ENCODE data around the gene RNF19B.

RNF19B gene

DNA sequence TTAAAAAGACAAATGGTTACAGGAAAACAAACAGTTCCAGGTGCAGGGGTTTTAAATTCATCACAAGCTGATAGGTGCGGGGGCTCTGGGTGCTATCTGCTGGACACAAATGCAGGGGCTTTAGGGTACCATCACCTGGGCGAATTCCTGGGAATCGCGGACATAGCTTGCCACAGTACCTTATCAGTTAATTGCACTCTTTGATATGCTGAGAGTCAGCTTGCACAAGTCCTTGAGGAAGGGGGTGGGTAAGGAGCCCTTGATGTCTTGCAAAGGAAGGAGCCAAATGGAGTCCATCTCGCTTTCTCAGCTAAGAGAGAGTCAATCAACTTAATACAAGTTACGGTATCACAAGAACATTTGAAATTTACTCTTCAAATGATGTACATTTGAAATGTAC is 38.0 kb downstream of the RNF19B start:
- no peaks in the 10 kb centered on the region for H3K9me3 ChIP-seq (ENCODE audit: control insufficient read depth in 1 of 2, low read length in 2 of 2)
- peaks cover 8% of the 10 kb centered on the region for H3K27me3 ChIP-seq (ENCODE audit: low read depth, low read length)
- H3K27ac ChIP-seq (ENCODE audit: low read length), result no peak overlapping the region
- no peaks in the 10 kb centered on the region for H3K36me3 ChIP-seq (ENCODE audit: control insufficient read depth in 1 of 2, insufficient read depth in 2 of 2, low read length in 2 of 2)
- peaks cover 0 to 10% of the 10 kb centered on the region in 2 donors for H3K4me1 ChIP-seq (ENCODE audit: control insufficient read depth in 1 of 2, insufficient read depth in 2 of 2, low read length in 2 of 2)
- no peak overlapping the region for H3K4me3 ChIP-seq (ENCODE audit: low read depth in 1 of 2, low read length in 2 of 2)

DNA sequence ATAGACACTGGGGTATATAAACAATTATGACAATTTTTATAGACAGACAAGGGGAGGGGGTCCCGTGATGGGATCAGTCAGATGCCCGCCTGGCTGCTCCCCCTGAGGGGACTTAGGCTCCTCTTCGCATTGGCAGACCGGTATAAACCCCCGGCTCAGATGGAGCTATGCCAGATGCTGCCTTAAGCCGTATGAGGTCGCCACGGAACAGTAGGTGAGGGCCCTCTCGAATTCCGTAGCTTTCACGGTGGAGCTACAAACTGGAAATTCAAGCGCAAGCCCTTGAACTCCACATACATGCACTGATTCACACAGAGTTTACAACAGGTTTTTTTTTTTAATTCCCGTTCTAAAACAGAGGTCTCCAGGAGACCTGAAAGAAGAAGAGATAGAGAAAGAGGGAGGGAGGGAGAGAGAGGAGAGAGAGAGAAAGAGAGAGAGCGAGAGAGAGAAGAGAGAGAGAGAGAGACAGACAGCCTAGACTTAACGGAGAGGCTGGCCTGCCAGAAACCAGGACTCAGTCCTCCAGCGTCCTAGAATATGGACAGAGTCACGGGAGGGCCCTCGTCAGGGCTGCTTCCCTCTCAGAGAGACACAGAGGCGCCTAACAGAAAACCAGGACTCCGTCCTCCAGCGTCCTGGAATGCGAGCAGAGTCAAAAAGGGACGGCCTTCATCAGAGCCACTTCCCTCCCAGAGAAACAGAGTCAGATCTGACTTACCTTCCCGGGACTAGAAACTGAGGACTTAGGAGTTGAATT is 39.0 kb downstream of the RNF19B start:
- Histone ChIP-seq H3K4me3 (ENCODE audit: low read depth in 1 of 2, low read length in 2 of 2) (peak overlapping the region in 1 of 2 donors; percentile 21), H3K4me1 (ENCODE audit: control insufficient read depth in 1 of 2, insufficient read depth in 2 of 2, low read length in 2 of 2) (peaks cover 0 to 10% of the 10 kb centered on the region in 2 donors), H3K27me3 (ENCODE audit: low read depth, low read length) (peaks cover 8% of the 10 kb centered on the region), H3K9me3 (ENCODE audit: control insufficient read depth in 1 of 2, low read length in 2 of 2) (no peaks in the 10 kb centered on the region), H3K36me3 (ENCODE audit: control insufficient read depth in 1 of 2, insufficient read depth in 2 of 2, low read length in 2 of 2) (no peaks in the 10 kb centered on the region), H3K27ac (ENCODE audit: low read length) (no peak overlapping the region)

DNA sequence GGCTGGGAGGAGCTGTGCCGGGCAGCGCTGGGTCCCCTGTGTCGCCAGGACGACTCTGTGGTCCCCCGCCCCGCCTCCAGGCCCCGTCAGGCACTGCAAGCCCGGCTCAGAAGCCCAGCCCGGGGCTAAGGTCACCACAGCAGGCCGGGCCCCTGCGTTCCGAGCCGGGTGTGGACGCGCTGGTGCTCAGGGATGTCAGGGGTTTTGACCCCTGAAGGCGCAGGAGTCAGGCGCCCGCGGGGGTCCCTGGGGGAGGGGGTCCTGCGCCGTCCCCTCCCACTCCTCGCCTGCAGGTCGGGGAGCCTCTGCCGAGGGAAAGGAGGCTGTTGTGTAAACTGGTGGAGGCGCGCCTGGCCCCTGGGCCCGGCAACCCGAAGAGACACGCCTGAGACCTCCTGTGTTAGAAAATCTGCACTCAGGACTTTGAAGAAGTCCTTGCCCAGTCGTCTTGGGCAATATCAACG is 39.7 kb downstream of the RNF19B start:
- H3K27ac ChIP-seq (ENCODE audit: low read length), result no peak overlapping the region
- H3K4me3 ChIP-seq (ENCODE audit: low read depth in 1 of 2, low read length in 2 of 2), result no peak overlapping the region
- peaks cover 8% of the 10 kb centered on the region for H3K27me3 ChIP-seq (ENCODE audit: low read depth, low read length)
- H3K36me3 ChIP-seq (ENCODE audit: control insufficient read depth in 1 of 2, insufficient read depth in 2 of 2, low read length in 2 of 2), result no peaks in the 10 kb centered on the region
- H3K4me1 ChIP-seq (ENCODE audit: control insufficient read depth in 1 of 2, insufficient read depth in 2 of 2, low read length in 2 of 2), result peaks cover 0 to 10% of the 10 kb centered on the region in 2 donors
- H3K9me3 ChIP-seq (ENCODE audit: control insufficient read depth in 1 of 2, low read length in 2 of 2), result no peaks in the 10 kb centered on the region

DNA sequence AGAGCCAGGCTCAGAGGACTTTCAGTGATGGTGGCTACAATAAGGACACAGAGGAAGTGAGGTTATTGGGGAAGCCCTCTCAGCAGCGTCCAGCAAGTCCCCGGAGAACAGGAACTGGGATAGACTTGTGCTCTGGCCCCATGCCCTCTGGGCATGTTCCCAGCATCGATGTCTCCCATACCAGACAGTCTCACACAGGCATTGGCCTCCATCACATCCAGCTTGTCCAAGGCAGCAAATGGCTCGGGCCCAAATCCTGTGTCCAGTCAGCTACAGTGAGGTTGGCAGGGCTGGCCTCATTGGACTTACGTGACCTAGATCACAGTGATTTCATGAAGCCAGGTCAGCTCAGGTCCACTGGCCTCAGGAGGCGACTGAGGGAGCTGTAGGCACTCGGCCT is 43.8 kb downstream of the RNF19B start:
- Histone ChIP-seq H3K4me1 (ENCODE audit: control insufficient read depth in 1 of 2, insufficient read depth in 2 of 2, low read length in 2 of 2) (peaks cover 0 to 10% of the 10 kb centered on the region in 2 donors), H3K27ac (ENCODE audit: low read length) (no peak overlapping the region), H3K36me3 (ENCODE audit: control insufficient read depth in 1 of 2, insufficient read depth in 2 of 2, low read length in 2 of 2) (no peaks in the 10 kb centered on the region), H3K27me3 (ENCODE audit: low read depth, low read length) (peaks cover 8% of the 10 kb centered on the region), H3K4me3 (ENCODE audit: low read depth in 1 of 2, low read length in 2 of 2) (no peak overlapping the region), H3K9me3 (ENCODE audit: control insufficient read depth in 1 of 2, low read length in 2 of 2) (no peaks in the 10 kb centered on the region)

DNA sequence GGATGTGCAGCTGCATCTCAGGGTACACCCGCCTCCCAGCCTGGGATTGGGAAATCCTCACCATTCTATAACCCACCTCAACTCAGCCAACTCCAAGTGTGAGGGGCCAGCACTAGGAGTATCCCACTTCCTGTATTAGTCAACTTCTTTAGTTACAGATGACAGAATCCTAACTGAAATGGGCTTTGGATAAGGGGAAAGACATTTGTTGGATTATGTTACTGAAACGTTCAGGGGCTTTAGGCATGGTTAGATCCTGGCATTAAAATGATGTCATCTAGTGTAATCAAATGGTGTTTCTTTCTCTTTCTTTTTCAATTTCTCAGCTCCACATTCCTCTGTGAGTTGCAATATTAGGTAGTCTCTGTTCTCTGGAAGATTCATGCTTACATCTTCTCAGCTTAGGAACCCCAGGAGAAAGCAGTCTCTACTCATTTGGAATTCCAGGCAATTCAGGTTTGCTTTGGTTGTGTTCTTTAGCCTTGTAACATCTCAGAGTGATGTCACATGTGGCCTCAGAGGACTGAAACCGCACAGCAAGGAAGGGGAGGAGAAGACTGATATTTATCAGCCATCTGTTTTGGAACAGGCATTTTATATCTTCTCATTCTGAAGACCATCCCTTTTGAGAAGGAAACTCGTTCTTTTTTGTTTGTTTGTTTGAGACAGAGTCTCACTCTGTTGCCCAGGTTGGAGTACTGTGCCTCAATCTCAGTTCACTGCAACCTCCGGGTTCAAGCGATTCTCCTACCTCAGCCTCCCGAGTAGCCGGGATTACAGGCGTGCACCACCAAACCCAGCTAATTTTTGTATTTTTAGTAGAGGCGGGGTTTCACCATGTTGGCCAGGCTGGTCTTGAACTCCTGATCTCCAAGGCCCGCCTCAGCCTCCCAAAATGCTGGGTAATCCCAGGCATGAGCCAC is 44.5 kb downstream of the RNF19B start:
- Histone ChIP-seq H3K9me3 (ENCODE audit: control insufficient read depth in 1 of 2, low read length in 2 of 2) (no peaks in the 10 kb centered on the region), H3K27me3 (ENCODE audit: low read depth, low read length) (peaks cover 8% of the 10 kb centered on the region)

DNA sequence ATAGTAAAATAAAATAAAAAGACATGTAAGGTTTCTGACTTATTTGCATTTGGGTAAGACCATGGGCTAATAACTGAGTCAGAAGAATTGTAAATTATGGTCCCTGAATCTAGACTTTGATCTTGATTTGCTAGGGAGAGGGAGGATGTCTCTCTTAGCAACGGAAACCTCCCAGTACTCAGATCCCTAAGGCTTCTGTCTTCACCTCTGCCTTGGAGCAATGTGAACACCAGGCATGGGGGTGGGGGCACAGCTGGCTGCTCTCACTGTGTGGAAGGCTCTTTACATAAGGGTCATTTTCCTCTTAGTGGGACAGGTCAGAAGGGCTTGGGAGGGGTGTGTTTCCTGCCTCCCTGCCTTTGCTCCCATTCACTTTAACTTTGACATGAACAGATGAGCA is 46.4 kb downstream of the RNF19B start:
- Histone ChIP-seq H3K27ac (ENCODE audit: low read length) (no peak overlapping the region), H3K27me3 (ENCODE audit: low read depth, low read length) (no peaks in the 10 kb centered on the region), H3K4me1 (ENCODE audit: control insufficient read depth in 1 of 2, insufficient read depth in 2 of 2, low read length in 2 of 2) (no peaks in the 10 kb centered on the region), H3K36me3 (ENCODE audit: control insufficient read depth in 1 of 2, insufficient read depth in 2 of 2, low read length in 2 of 2) (no peaks in the 10 kb centered on the region), H3K4me3 (ENCODE audit: low read depth in 1 of 2, low read length in 2 of 2) (no peak overlapping the region), H3K9me3 (ENCODE audit: control insufficient read depth in 1 of 2, low read length in 2 of 2) (peaks cover 0 to 3% of the 10 kb centered on the region in 2 donors)

More for the DNA sequence above, 44.5 kb downstream of the RNF19B start:
- no peaks in the 10 kb centered on the region for H3K36me3 ChIP-seq (ENCODE audit: control insufficient read depth in 1 of 2, insufficient read depth in 2 of 2, low read length in 2 of 2)
- peaks cover 0 to 7% of the 10 kb centered on the region in 2 donors for H3K4me1 ChIP-seq (ENCODE audit: control insufficient read depth in 1 of 2, insufficient read depth in 2 of 2, low read length in 2 of 2)
- no peak overlapping the region for H3K4me3 ChIP-seq (ENCODE audit: low read depth in 1 of 2, low read length in 2 of 2)
- no peak overlapping the region for H3K27ac ChIP-seq (ENCODE audit: low read length)

DNA sequence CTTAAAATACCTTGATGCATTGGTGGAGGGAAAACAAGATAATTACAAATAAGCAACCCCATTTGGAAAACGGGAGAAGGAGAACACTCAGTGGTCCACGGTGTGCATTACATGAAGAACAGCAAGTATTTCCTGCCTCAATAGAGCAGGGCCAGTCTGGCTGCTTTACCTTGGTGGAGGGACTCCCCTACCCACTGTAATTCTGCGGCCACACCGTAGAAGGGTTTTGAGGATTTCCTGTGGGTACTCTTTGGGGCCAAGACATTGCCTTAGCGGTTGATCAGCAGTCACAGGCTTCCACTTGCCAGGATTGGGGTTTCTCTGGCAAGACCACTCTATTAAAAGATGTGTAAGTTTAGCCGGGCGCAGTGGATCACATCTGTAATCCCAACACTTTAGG is 47.1 kb downstream of the RNF19B start:
- Histone ChIP-seq H3K9me3 (ENCODE audit: control insufficient read depth in 1 of 2, low read length in 2 of 2) (peaks cover 0 to 3% of the 10 kb centered on the region in 2 donors), H3K27ac (ENCODE audit: low read length) (no peak overlapping the region), H3K27me3 (ENCODE audit: low read depth, low read length) (no peaks in the 10 kb centered on the region), H3K4me1 (ENCODE audit: control insufficient read depth in 1 of 2, insufficient read depth in 2 of 2, low read length in 2 of 2) (no peaks in the 10 kb centered on the region), H3K36me3 (ENCODE audit: control insufficient read depth in 1 of 2, insufficient read depth in 2 of 2, low read length in 2 of 2) (no peaks in the 10 kb centered on the region), H3K4me3 (ENCODE audit: low read depth in 1 of 2, low read length in 2 of 2) (no peak overlapping the region)

DNA sequence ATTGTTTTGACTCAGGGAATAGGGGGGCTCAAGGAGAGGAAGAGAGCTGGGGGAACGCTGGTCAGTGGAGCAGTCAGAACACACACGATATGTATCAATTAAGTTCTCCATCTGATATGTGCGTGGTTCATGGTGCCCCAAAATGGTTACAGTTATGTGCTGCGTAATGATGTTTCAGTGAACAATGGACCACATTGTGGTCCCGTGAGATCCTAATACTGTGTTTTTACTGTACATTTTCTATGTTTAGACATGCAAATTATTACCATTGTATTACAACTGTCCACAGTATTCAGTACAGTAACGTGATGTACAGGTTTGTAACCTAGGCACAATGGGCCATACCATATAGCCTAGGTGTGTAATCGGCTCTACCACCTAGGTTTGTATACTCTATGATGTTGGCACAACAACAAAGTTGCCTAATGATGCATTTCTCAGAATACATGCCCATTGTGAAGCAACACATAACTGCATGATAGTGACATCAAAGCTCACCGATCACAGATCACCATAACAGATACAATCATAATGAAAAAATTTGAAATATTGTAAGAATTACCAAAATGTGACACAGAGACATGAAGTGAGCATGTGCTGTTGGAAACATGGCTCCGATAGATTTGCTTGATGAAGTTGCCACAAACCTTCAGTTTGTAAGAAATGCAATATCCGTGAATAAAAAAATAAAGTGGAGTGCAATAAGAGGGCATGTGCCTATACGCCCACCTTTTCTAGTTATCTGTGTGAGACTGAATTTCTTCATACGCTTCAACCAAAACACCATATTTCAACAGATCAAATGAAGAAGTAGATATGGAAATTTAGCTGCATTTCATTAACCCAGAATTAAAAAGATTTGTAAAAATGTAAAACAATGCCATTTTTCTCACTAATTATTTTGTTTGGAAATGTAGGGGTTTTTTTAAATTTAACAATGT is 48.6 kb downstream of the RNF19B start:
- peaks cover 0 to 3% of the 10 kb centered on the region in 2 donors for H3K9me3 ChIP-seq (ENCODE audit: control insufficient read depth in 1 of 2, low read length in 2 of 2)
- H3K27me3 ChIP-seq (ENCODE audit: low read depth, low read length), result no peaks in the 10 kb centered on the region
- no peak overlapping the region for H3K27ac ChIP-seq (ENCODE audit: low read length)
- no peaks in the 10 kb centered on the region for H3K4me1 ChIP-seq (ENCODE audit: control insufficient read depth in 1 of 2, insufficient read depth in 2 of 2, low read length in 2 of 2)
- no peaks in the 10 kb centered on the region for H3K36me3 ChIP-seq (ENCODE audit: control insufficient read depth in 1 of 2, insufficient read depth in 2 of 2, low read length in 2 of 2)
- no peak overlapping the region for H3K4me3 ChIP-seq (ENCODE audit: low read depth in 1 of 2, low read length in 2 of 2)

DNA sequence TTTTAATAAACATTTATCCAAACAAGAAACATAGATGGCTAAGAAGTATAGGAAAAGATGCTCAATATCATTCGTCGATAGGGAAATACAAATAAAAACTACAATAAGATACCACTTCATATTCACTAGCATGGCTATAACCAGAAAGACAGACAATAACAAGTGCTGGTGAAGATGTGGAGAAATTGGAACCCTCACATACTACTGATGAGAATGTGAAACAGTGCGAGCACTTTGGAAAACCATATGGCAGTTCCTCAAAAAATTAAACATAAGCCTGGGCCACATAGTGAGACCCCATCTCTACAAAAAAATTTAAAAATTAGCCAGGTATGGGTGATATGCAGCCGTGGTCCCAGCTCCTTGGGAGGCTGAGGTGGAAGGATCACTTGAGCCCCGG is 54.3 kb downstream of the RNF19B start:
- Histone ChIP-seq H3K9me3 (ENCODE audit: control insufficient read depth in 1 of 2, low read length in 2 of 2) (peaks cover 0 to 3% of the 10 kb centered on the region in 2 donors), H3K27ac (ENCODE audit: low read length) (no peak overlapping the region)

DNA sequence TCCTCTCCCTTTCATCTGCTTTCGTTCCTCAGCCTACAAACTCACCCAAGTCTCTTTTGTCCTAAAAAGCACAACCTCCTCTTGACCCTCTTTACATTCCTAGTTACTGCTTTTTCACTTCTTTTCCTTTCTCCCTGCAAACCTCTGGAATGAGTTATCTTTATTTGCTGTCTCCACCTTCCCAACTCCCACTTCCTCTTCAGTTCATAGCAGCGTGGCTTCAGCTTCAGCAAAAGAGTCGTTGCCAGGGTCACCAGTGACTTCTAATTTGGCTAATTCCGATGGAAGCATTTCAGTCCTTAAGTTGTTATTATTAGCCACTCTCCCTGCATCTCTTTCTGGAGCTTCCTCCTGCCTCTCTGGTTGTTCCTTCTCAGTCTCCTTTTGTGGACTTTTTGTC is 57.2 kb downstream of the RNF19B start:
- Histone ChIP-seq H3K9me3 (ENCODE audit: control insufficient read depth in 1 of 2, low read length in 2 of 2) (no peaks in the 10 kb centered on the region), H3K27me3 (ENCODE audit: low read depth, low read length) (no peaks in the 10 kb centered on the region), H3K4me3 (ENCODE audit: low read depth in 1 of 2, low read length in 2 of 2) (no peak overlapping the region), H3K27ac (ENCODE audit: low read length) (no peak overlapping the region), H3K36me3 (ENCODE audit: control insufficient read depth in 1 of 2, insufficient read depth in 2 of 2, low read length in 2 of 2) (no peaks in the 10 kb centered on the region), H3K4me1 (ENCODE audit: control insufficient read depth in 1 of 2, insufficient read depth in 2 of 2, low read length in 2 of 2) (no peaks in the 10 kb centered on the region)

More for the DNA sequence above, 54.3 kb downstream of the RNF19B start:
- H3K27me3 ChIP-seq (ENCODE audit: low read depth, low read length), result no peaks in the 10 kb centered on the region
- no peaks in the 10 kb centered on the region for H3K36me3 ChIP-seq (ENCODE audit: control insufficient read depth in 1 of 2, insufficient read depth in 2 of 2, low read length in 2 of 2)
- H3K4me3 ChIP-seq (ENCODE audit: low read depth in 1 of 2, low read length in 2 of 2), result no peak overlapping the region
- H3K4me1 ChIP-seq (ENCODE audit: control insufficient read depth in 1 of 2, insufficient read depth in 2 of 2, low read length in 2 of 2), result no peaks in the 10 kb centered on the region
